Common myeloid progenitor, CD34-positive (primary cell): ENCODE data around the gene PLGRKT. TPM values are rescaled to one million over a fixed set of nuclear protein-coding genes. Genes with fewer than 3 reads are reported as not detected.

Experiments
- CTCF ChIA-PET: fragments of 350-600 bp; sonication (Branson Sonifier 250); formaldehyde crosslinking; loops from one replicate; lab custom pipeline; 2021; ENCODE audit warnings: antibody characterized with exemption; lab: Charles Lee
- POLR2A ChIA-PET: fragments of 350-600 bp; sonication (Branson Sonifier 250); formaldehyde crosslinking; loops from one replicate; lab custom pipeline; 2021; ENCODE audit warnings: antibody characterized with exemption; lab: Charles Lee
- DNase-seq, 3 donors: peaks; one replicate each; pipeline versions ENCODE4 v3.0.0 to v3.0.0-alpha.2; 2013
- H3K27ac ChIP-seq, 2 experiments: 1 replicate in 1 of 2; 2 replicates in 1 of 2; pipeline ENCODE4 v1.7.0; 2013; ENCODE audit warnings: inconsistent platforms in 2 of 2, low read length in 2 of 2, mild to moderate bottlenecking in 2 of 2, low read depth in 1 of 2, moderate library complexity in 1 of 2; ENCODE audit not compliant: severe bottlenecking in 2 of 2, insufficient read depth in 1 of 2, poor library complexity in 1 of 2
- H3K27me3 ChIP-seq, 5 experiments: replicated peaks in 2 of 5; 1 replicate in 3 of 5; 2 replicates in 2 of 5; pipeline versions ENCODE4 v1.6.1 to v1.7.0; 2013; ENCODE audit warnings: low read length in 4 of 5, mild to moderate bottlenecking in 2 of 5, moderate library complexity in 2 of 5, inconsistent platforms in 1 of 5; ENCODE audit not compliant: insufficient read depth in 5 of 5, control insufficient read depth in 4 of 5
- H3K36me3 ChIP-seq, 4 experiments: 1 replicate in 2 of 4; 2 replicates in 2 of 4; pipeline versions ENCODE4 v1.6.1 to v1.7.0; 2013; ENCODE audit warnings: low read length in 3 of 4, control low read depth in 1 of 4, mild to moderate bottlenecking in 1 of 4; ENCODE audit not compliant: control insufficient read depth in 4 of 4, insufficient read depth in 4 of 4
- H3K4me1 ChIP-seq, 4 experiments: 1 replicate in 3 of 4; 2 replicates in 1 of 4; pipeline versions ENCODE4 v1.6.1 to v1.7.1; 2013; ENCODE audit warnings: low read length in 3 of 4, mild to moderate bottlenecking in 3 of 4, control low read depth in 1 of 4, inconsistent platforms in 1 of 4, moderate library complexity in 1 of 4; ENCODE audit not compliant: control insufficient read depth in 4 of 4, insufficient read depth in 4 of 4; ENCODE audit errors: control extremely low read depth in 1 of 4
- H3K4me3 ChIP-seq, 7 experiments: 1 replicate in 4 of 7; 2 replicates in 3 of 7; pipeline versions ENCODE4 v1.5.1 to v1.7.0; 2013; ENCODE audit warnings: mild to moderate bottlenecking in 7 of 7, low read length in 6 of 7, moderate library complexity in 6 of 7, inconsistent platforms in 2 of 7, low read depth in 2 of 7, control low read depth in 1 of 7; ENCODE audit not compliant: insufficient read depth in 4 of 7, control insufficient read depth in 1 of 7; ENCODE audit errors: extremely low read depth in 1 of 7
- H3K9me3 ChIP-seq, 5 experiments: 1 replicate in 4 of 5; 2 replicates in 1 of 5; pipeline versions ENCODE4 v1.6.1 to v1.7.1; 2013; ENCODE audit warnings: low read length in 4 of 5, mild to moderate bottlenecking in 2 of 5, inconsistent platforms in 1 of 5, low read depth in 1 of 5, moderate library complexity in 1 of 5; ENCODE audit not compliant: control insufficient read depth in 4 of 5, insufficient read depth in 2 of 5; ENCODE audit errors: control extremely low read depth in 1 of 5
- WGBS: methylation state at CpG from one replicate; pipeline ENCODE4 v1.1.5; 2013; ENCODE audit not compliant: insufficient coverage; 5-methylcytosine and 5-hydroxymethylcytosine counted together
- polyA plus RNA-seq: library from polyadenylated mRNA; unstranded; fragments of 120-200 nt; gene quantifications from one replicate; pipeline ENCODE4 v1.2.1, GENCODE V29; 2013

Gene PLGRKT, protein sequence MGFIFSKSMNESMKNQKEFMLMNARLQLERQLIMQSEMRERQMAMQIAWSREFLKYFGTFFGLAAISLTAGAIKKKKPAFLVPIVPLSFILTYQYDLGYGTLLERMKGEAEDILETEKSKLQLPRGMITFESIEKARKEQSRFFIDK
- polyA plus RNA-seq, result 28.8 TPM

DNA sequence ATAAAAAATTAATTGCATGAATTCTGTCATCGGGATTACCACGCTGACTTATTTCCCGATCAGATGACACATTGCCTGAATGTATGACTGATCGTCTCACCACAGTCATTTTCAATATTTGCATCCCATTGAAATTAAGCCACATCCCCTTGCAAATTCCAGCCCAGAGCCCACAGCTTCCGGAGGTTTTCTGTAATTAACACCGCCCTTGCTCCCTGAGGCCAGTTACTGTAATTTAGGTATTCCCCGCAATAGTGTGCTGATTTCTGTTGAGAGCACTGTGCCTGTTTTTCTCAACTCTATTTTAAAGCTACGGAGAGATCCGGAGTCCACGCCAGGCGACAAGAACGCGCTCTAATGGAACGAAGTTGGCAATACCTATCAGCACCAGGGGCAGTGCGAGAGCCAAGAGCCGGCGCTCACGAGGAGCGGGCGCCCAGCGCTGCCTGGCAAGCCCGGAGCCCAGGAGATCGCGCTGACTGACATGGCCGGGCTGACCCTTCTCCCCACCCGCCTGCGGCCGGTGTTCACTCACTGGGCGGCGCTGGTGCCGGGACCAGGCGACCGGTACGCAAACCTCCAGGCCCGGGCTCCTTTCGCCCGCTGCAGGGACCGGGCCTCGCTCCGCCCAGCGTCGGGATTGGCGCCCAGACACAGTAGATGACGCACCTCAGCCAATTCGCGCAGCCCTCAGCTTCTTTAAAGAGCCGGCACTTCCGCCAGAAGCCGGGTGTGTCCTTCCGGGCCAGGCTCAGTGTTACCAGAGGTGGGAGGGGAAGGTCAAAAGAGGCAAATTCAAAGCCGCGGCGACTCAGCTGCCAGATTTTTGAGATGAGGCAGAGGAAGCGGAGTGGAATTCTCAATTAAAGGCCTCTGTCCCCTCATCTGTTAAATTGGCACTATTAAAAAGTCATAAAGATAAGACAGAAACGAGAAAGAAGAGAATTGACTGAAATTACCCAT, at the start of gene PLGRKT:
TSS of gene PLGRKT (minus strand) at position 672 of the 963 bp plus-strand sequence. CDS start 5,948 bp downstream, outside the sequence.
- ChIA-PET CTCF (interaction anchor here (0.7 to 1.3 kb wide), 6 partner anchors 11 to 679 kb away, joined by 3 to 4 read pairs (median 3); no protein-coding TSS in a partner anchor), POLR2A (interaction anchor here (1.0 kb wide), 1 partner anchor 12 kb away, joined by 6 read pairs; the partner anchor contains the start of gene CD274)
- Histone ChIP-seq H3K4me3 (peak within 1 kb of the TSS; percentile 71 to 88 (median 76)), H3K36me3 (peaks cover 0 to 7% (median 3%) of the 10 kb centered on the region in 4 experiments), H3K9me3 (no peaks in the 10 kb centered on the region), H3K4me1 (peaks cover 8 to 21% (median 17%) of the 10 kb centered on the region in 4 experiments), H3K27ac (peak within 1 kb of the TSS; percentile 43 to 89), H3K27me3 (no peaks in the 10 kb centered on the region)
- peak; percentile 89 to 96 (median 94) for DNase-seq
- under 1% methylated on average over 45 of the region's 55 CpGs for WGBS

DNA sequence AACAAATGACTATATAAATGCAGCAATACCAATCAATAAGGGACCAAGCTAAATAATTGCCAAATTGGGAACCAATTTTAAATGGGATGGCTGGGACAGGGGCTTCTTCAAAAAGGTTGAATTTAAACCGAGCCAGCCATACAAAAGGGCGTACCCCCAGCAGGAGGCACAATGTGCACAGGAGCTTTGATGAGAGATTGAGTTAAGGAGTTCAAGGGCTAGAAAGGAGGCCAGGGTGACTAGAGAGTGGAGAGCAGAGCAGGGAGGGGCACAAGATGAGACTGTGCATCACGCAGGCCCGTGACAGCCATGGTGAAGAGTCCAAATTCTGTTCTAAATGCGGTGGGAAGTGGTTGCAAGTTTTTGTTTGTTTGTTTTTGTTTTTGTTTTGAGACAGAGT, 49.3 kb upstream of the PLGRKT start:
- Histone ChIP-seq H3K9me3 (no peaks in the 10 kb centered on the region), H3K4me1 (peaks cover 0 to 10% (median 3%) of the 10 kb centered on the region in 4 experiments), H3K27me3 (no peaks in the 10 kb centered on the region), H3K27ac (no peak overlapping the region), H3K36me3 (no peaks in the 10 kb centered on the region), H3K4me3 (no peak overlapping the region)
- no peak for DNase-seq
- CTCF ChIA-PET, result no interaction called here
- POLR2A ChIA-PET, result no interaction called here
- WGBS, result 97% methylated on average over 5 of the region's 5 CpGs

DNA sequence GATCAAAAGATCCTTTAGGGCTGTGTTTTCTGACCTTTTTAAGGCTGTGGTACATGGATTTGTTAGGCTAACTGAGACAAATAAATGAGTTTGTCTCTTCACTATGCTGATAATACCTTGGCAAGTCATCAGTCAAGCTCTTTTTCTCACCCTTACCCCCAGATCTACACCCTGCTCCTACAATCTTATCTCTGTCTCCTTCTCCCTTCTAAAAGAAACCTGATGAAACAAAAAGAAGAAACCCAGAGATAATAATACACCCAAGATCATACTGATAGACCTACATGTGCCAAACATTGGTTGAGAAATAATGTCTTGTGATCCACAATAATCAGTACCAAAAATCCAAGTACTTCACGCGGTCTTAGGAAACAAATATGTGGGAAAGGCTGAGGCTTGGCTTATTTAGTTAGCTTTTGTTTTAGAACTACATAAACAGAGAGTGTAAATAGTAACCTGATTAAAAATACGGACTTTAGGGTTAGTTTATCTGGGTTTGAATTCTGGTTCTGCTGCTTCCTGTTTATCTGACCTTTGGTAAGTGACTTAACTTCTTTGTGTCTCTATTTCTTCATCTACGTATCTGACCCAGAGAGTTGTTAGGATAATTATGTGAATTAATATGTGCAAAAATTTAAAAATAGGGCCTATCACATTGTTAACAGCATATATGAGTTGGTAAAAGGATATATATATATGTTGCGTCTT, 47.8 kb upstream of the PLGRKT start:
- H3K4me1 ChIP-seq, result peaks cover 0 to 16% (median 4%) of the 10 kb centered on the region in 4 experiments
- POLR2A ChIA-PET, result no interaction called here
- no peak overlapping the region for H3K27ac ChIP-seq
- no peak overlapping the region for H3K4me3 ChIP-seq
- no peaks in the 10 kb centered on the region for H3K9me3 ChIP-seq
- H3K36me3 ChIP-seq, result no peaks in the 10 kb centered on the region
- CTCF ChIA-PET, result interaction anchor here (1.9 kb wide), 1 partner anchor 10 kb away, joined by 5 read pairs; no protein-coding TSS in a partner anchor
- WGBS, result 90% methylated on average over 2 of the region's 5 CpGs
- no peaks in the 10 kb centered on the region for H3K27me3 ChIP-seq
- DNase-seq, result no peak

DNA sequence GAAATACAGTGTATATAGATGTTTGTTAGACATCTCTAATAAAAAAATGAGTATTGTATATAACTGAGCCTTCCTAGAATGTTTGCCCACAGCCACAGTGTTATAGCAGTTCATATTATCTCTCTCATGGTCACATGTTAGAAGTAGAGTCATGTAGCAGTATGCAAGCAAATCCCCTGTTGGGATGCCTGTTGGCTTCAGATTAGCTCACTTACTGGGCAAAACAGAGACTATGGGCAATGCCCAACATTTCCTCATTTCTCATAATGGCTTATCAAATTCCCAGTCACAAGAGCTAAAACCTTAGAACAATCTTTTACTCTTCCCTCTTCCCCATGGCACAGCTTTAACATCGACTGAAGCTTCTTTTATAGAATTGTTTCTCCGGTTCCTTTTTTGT, 45.6 kb upstream of the PLGRKT start:
- H3K4me3 ChIP-seq, result no peak overlapping the region
- ChIA-PET POLR2A (no interaction called here), CTCF (interaction anchor here (0.5 to 1.9 kb wide), 3 partner anchors 10 to 179 kb away, joined by 3 to 6 read pairs (median 3); no protein-coding TSS in a partner anchor)
- no peak overlapping the region for H3K27ac ChIP-seq
- peak in 2 of 3 donors; percentile 36 to 67 for DNase-seq
- no peaks in the 10 kb centered on the region for H3K27me3 ChIP-seq
- peaks cover 0 to 6% (median 1%) of the 10 kb centered on the region in 4 experiments for H3K4me1 ChIP-seq
- H3K36me3 ChIP-seq, result no peaks in the 10 kb centered on the region
- H3K9me3 ChIP-seq, result no peaks in the 10 kb centered on the region
- whole genome bisulfite sequencing, result no CpG with 5 or more reads among the region's 2 CpGs

DNA sequence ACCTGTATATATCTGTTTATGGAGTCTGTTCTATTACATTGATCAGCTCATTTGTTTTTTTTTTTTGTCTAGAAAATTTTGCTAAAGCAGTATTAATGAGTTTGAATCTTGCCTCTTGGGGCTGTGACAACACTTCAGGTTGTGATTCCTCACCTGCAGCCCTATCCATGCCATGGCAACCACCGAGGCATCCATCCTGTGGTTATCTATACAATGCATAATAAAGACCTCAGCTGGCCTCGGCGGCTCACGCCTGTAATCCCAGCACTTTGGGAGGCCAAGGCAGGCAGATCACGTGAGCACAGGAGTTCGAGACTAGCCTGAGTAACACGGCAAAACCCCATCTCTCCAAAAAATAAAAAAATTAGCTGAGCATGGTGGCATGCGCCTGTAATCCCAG, 44.5 kb upstream of the PLGRKT start:
- Histone ChIP-seq H3K36me3 (no peaks in the 10 kb centered on the region), H3K4me1 (peaks cover 0 to 6% (median 1%) of the 10 kb centered on the region in 4 experiments), H3K27me3 (no peaks in the 10 kb centered on the region), H3K4me3 (no peak overlapping the region), H3K27ac (no peak overlapping the region), H3K9me3 (peaks cover 0 to 4% (median 3%) of the 10 kb centered on the region in 5 experiments)
- ChIA-PET POLR2A (no interaction called here), CTCF (interaction anchor here (1.9 kb wide), 1 partner anchor 11 kb away, joined by 6 read pairs; no protein-coding TSS in a partner anchor)
- 98% methylated on average over 8 of the region's 8 CpGs for WGBS
- DNase-seq, result no peak

DNA sequence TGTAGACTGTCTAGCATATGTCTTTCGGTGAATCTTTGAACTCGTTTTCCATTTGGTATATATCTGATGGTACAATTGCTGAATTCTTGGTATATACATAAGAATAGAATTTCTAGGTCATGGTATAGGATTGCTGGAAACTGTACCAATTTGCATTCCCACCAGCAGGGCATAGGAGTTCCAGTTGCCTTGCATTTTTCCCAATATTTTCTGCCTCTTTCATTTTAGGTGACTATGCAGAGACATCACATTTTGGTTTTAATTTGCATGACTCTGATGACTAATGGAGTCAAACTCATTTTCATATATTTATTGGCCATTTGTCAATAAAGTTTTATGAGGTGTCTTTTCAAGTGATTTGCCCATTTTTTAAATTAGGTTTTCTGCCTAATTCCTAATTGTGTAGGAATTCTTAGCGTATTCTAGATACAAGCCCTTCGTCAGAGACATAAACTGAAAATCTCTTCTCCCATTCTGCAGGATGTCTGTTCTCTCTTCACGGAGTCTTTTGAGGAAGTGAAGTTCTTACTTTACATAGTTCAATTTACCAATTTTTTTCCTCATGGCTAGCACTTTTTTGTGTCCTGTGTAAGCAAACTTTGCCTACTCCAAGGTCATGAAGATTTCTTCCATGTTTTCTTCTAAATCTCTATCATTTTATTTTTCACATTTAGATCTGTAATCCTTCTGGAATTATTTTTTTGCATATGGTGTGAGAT, 43.8 kb upstream of the PLGRKT start:
- Histone ChIP-seq H3K9me3 (peaks cover 0 to 6% (median 3%) of the 10 kb centered on the region in 5 experiments), H3K4me3 (no peak overlapping the region), H3K36me3 (no peaks in the 10 kb centered on the region), H3K27me3 (no peaks in the 10 kb centered on the region), H3K27ac (no peak overlapping the region), H3K4me1 (peaks cover 0 to 6% (median 1%) of the 10 kb centered on the region in 4 experiments)
- CTCF ChIA-PET, result no interaction called here
- WGBS, result 0% methylated on average over 1 of the region's 5 CpGs
- DNase-seq, result peak in 2 of 3 donors; percentile 23 to 43
- POLR2A ChIA-PET, result no interaction called here
